ENCODE data around the gene GALK2. TPM values are rescaled to one million over a fixed set of nuclear protein-coding genes. Genes with fewer than 3 reads are reported as not detected.
A peak's percentile ranks its signal among the peaks of the same experiment; 100 is the strongest.

Gene GALK2
- total and polyA plus RNA-seq, 10 donors: 6.8 to 60.8 (median 32.7) TPM

GRCh38 chr15:49154799-49155109, 15.3 kb upstream of the GALK2 start:
- H3K9me3 ChIP-seq: no peaks in the 10 kb centered on the region

DNA sequence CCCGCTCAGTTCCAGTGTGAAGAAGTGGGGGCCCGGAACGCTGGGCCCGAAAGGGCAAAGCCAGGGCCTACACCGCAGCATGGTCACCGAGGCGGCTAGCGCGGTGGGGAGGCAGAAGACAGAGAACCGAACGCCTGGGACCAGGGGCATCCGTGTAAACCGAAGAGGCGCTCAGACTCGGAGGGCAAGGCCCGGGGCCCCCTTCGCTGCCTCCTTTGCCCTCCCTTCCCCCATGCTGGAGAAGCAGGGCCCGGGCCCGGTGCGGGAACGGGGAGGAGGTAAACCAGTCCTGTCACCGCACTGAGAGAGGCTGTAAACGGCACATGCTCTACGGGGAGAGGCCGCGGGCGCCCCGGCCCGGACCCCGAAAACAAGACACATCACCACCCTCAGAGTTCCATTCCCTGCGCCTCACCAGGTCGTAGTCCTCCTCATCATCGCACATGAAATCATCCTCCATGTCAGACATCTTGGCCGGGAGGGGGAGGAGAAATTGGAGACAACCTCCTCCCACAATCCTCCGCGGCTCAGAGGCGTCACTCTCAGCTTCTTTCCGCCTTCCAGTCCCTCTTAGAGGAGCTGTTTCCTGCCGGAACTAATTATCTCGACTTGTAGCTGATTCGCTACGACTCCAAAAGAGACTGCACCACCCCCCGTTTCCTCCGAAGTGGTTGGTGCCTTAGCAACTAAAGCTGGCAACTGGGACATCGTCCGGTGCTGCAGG, 14.8 kb upstream of the GALK2 start, which contains the start of gene COPS2:
Gene COPS2, minus strand, starts transcription at position 490 of the 724 bp plus-strand sequence. Its CDS starts 21 bp downstream, at position 469.
- H3K27ac ChIP-seq: peak within 1 kb of the TSS; percentile 59 to 94 (median 90)
- H3K9me3 ChIP-seq: no peaks in the 10 kb centered on the region
- H3K4me3 ChIP-seq: peak within 1 kb of the TSS; percentile 77 to 99 (median 86)
- intact Hi-C loops (cut with DNase I; ENCODE audit: low total_unique reads): no loop called here
- TF ChIP-seq POLR2A (IDR thresholded peaks at IDR 0.05) (peak in 2 of 3 donors; percentile 80 to 94), POLR2AphosphoS5 (IDR thresholded peaks at IDR 0.05) (peak; percentile 84 to 96 (median 92))
- TF ChIP-seq, protein P1, sequence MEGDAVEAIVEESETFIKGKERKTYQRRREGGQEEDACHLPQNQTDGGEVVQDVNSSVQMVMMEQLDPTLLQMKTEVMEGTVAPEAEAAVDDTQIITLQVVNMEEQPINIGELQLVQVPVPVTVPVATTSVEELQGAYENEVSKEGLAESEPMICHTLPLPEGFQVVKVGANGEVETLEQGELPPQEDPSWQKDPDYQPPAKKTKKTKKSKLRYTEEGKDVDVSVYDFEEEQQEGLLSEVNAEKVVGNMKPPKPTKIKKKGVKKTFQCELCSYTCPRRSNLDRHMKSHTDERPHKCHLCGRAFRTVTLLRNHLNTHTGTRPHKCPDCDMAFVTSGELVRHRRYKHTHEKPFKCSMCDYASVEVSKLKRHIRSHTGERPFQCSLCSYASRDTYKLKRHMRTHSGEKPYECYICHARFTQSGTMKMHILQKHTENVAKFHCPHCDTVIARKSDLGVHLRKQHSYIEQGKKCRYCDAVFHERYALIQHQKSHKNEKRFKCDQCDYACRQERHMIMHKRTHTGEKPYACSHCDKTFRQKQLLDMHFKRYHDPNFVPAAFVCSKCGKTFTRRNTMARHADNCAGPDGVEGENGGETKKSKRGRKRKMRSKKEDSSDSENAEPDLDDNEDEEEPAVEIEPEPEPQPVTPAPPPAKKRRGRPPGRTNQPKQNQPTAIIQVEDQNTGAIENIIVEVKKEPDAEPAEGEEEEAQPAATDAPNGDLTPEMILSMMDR (IDR thresholded peaks at IDR 0.05 in 8 of 11, conservative IDR thresholded peaks at IDR 0.05 in 3 of 11): peak in 4 of 11 experiments; percentile 17 to 44 (median 34)
- peak; percentile 95 for DNase-seq
- peaks cover 36 to 76% (median 57%) of the 10 kb centered on the region in 6 donors for H3K4me1 ChIP-seq
- H3K27me3 ChIP-seq (replicated peaks in 1 of 7): no peaks in the 10 kb centered on the region
- WGBS, 5 donors: 0 to 1% (median 1%) methylated on average over 18 to 46 of the region's 46 CpGs
- peaks cover 0 to 6% (median 0%) of the 10 kb centered on the region in 6 donors for H3K36me3 ChIP-seq

More at GRCh38 chr15:49154799-49155109, 15.3 kb upstream of the GALK2 start:
- Histone ChIP-seq H3K27me3 (replicated peaks in 1 of 7) (no peaks in the 10 kb centered on the region), H3K4me3 (peak overlapping the region; percentile 77 to 99 (median 86)), H3K27ac (peak overlapping the region; percentile 59 to 94 (median 90)), H3K4me1 (peaks cover 36 to 82% (median 61%) of the 10 kb centered on the region in 6 donors), H3K36me3 (peaks cover 0 to 6% (median 0%) of the 10 kb centered on the region in 6 donors)
- intact Hi-C loops (cut with DNase I; ENCODE audit: low total_unique reads): no loop called here
- no peak for DNase-seq
- 0 to 2% (median 0%) methylated on average over 7 of the region's 7 CpGs for WGBS, 5 donors
- TF ChIP-seq, protein P1 (IDR thresholded peaks at IDR 0.05 in 8 of 11, conservative IDR thresholded peaks at IDR 0.05 in 3 of 11): no peak
- TF ChIP-seq POLR2A (IDR thresholded peaks at IDR 0.05) (no peak), POLR2AphosphoS5 (IDR thresholded peaks at IDR 0.05) (no peak)

DNA sequence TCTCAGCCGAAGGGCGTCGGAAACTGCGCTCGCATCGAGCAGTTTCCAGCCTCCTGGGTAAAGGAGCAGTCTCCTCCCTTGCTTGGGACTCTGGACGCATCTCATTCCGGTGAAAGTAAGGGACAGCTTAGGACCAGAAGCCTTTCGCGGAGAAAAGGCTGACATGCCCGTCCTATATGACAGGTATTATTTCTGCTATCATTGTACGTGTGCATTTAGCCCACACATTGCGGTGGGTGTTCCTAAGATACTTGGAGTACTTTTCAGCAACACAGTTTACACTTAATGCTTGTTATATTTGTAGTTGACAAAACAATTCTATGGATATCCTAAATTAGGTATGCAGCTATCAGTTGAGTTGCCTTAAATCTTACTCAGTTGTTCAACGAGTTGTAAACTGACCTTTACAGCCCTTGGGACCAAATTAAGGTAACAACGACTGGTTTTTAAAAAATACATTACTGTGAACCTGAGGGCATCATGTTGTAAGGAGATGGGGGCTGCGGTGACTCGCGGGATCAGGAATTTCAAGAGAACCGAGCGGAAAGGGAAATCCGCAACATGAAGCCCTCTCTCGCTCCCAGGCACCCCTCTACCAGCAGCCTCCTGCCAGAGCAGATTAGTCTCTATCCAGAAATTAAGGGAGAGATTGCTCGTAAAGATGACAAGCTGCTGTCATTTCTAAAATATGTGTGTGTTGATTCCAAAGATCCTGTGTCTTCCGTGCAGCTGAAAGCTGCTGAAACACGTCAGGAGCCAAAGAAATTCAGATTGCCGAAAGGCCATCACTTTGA, 14.0 kb upstream of the GALK2 start:
- peak overlapping the region; percentile 77 to 99 (median 86) for H3K4me3 ChIP-seq
- peaks cover 36 to 69% (median 51%) of the 10 kb centered on the region in 6 donors for H3K4me1 ChIP-seq
- H3K36me3 ChIP-seq: peaks cover 0 to 3% (median 0%) of the 10 kb centered on the region in 6 donors
- no peak for DNase-seq
- 0 to 2% (median 1%) methylated on average over 26 of the region's 26 CpGs for WGBS, 5 donors
- H3K9me3 ChIP-seq: no peaks in the 10 kb centered on the region
- intact Hi-C loops (cut with DNase I; ENCODE audit: low total_unique reads): no loop called here
- no peaks in the 10 kb centered on the region for H3K27me3 ChIP-seq (replicated peaks in 1 of 7)
- TF ChIP-seq POLR2A (IDR thresholded peaks at IDR 0.05) (peak in 1 of 3 donors; percentile 22), POLR2AphosphoS5 (IDR thresholded peaks at IDR 0.05) (no peak)
- TF ChIP-seq, protein P1 (IDR thresholded peaks at IDR 0.05 in 8 of 11, conservative IDR thresholded peaks at IDR 0.05 in 3 of 11): peak in 2 of 11 experiments; percentile 2 to 3
- peak overlapping the region; percentile 24 to 94 (median 90) for H3K27ac ChIP-seq

Data from spleen (tissue), 11 donors.